Measurements from ENCODE around the gene PHLDA1. TPM values are rescaled to one million over a fixed set of nuclear protein-coding genes. Genes with fewer than 3 reads are reported as not detected.
A peak's percentile ranks its signal among the peaks of the same experiment; 100 is the strongest.

PHLDA1 gene
- total RNA-seq, 2 donors from 2014 or later = 5.7 to 10.4 TPM

DNA sequence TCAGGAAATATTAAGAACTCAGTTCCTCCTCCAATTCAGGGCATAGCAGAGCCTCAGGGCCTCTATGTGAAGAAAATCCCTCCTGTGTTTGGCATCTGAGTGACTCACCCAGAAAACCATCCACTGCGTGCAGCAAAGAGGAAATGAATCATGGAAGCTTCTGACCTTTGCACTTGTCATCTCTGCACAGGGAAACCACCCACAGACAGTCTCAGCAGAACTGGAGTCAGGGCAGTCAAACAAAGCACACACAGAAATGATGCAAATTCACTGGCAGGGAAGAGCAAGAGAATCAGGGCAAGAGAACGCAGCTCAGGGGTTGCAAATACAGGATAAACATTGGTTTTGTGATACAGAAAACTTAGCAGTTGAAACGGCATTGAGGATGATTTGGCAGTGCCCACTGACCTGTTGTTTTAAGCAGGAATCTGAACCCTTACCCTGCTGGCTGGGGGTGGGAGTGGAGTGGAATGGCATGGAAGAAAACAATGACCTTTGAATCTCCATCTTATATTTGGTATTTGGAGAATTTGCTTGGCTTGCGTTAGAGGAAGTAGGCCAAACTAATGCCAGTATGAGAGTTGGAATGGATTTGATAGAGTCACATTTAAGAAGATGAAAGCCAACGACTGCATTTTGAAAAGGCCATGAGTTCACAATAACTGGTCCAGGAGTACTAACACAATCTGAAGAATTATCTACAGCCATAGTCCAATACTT is 53.5 kb downstream of the PHLDA1 start:
- peak; percentile 86 for DNase-seq
- Histone ChIP-seq H3K27me3 (no peaks in the 10 kb centered on the region), H3K9me3 (no peaks in the 10 kb centered on the region), H3K9ac (ENCODE audit: low read depth in 2 of 2, low read length in 2 of 2) (peak overlapping the region in 1 of 2 donors; percentile 44), H3K4me3 (no peak overlapping the region), H3K27ac (peak overlapping the region; percentile 71), H3K4me1 (peaks cover 6% of the 10 kb centered on the region), H3K36me3 (no peaks in the 10 kb centered on the region)
- TF ChIP-seq CTCF (IDR thresholded peaks at IDR 0.05) = no peak
- intact Hi-C loops (cut with DNase I) = no loop called here

DNA sequence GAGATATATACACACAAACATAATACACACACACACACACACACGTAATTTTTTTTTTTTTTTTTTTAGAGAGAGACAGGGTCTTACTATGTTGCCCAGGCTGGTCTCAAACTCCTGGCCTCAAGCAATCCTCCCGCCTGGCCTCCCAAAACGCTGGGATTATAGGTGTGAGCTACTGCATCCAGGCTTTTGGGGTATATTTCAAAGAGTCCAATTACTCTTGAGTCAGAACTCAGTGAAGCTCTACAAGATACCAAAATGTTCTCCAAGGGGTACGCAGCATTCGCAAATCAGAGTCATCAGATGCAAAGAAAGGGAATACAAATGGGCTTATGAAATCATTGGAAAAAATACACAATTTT is 54.0 kb downstream of the PHLDA1 start:
- Histone ChIP-seq H3K4me3 (no peak overlapping the region), H3K9ac (ENCODE audit: low read depth in 2 of 2, low read length in 2 of 2) (no peak overlapping the region), H3K27me3 (no peaks in the 10 kb centered on the region), H3K27ac (peak overlapping the region; percentile 71), H3K9me3 (no peaks in the 10 kb centered on the region), H3K36me3 (no peaks in the 10 kb centered on the region), H3K4me1 (peaks cover 6% of the 10 kb centered on the region)
- intact Hi-C loops (cut with DNase I) = no loop called here
- no peak for TF ChIP-seq CTCF (IDR thresholded peaks at IDR 0.05)
- DNase-seq = no peak

GRCh38 chr12:75976913-75977312 is 54.7 kb downstream of the PHLDA1 start:
- H3K27ac ChIP-seq = no peak overlapping the region
- H3K9me3 ChIP-seq = no peaks in the 10 kb centered on the region
- H3K9ac ChIP-seq (ENCODE audit: low read depth in 2 of 2, low read length in 2 of 2) = no peak overlapping the region
- H3K4me1 ChIP-seq = peaks cover 6% of the 10 kb centered on the region
- intact Hi-C loops (cut with DNase I) = no loop called here
- H3K27me3 ChIP-seq = no peaks in the 10 kb centered on the region
- H3K4me3 ChIP-seq = no peak overlapping the region
- H3K36me3 ChIP-seq = no peaks in the 10 kb centered on the region
- TF ChIP-seq CTCF (IDR thresholded peaks at IDR 0.05) = no peak
- no peak for DNase-seq

DNA sequence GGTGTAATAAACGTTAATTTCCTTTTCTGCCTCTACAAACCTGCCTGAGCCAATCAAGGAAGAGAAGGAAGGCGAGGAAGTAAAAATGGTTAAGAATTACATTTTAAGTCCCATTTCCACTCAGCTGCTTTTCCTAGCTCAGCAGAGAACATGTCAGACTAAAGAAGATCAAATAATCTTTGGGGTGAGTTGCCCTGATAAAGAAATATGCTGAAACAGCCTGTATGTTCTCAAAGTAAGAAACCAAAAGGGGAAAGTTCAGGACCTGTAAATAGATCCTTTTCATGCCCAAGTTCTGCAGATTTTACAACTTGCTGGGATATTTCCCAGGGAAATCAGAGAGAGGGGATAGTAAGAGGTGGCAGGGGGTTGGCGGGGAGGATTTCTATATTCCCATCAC is 55.5 kb downstream of the PHLDA1 start:
- no peaks in the 10 kb centered on the region for H3K27me3 ChIP-seq
- no peaks in the 10 kb centered on the region for H3K36me3 ChIP-seq
- TF ChIP-seq CTCF (IDR thresholded peaks at IDR 0.05) = no peak
- H3K4me1 ChIP-seq = peaks cover 6% of the 10 kb centered on the region
- no peaks in the 10 kb centered on the region for H3K9me3 ChIP-seq
- no peak overlapping the region for H3K4me3 ChIP-seq
- intact Hi-C loops (cut with DNase I) = no loop called here
- no peak overlapping the region for H3K27ac ChIP-seq
- no peak overlapping the region for H3K9ac ChIP-seq (ENCODE audit: low read depth in 2 of 2, low read length in 2 of 2)
- DNase-seq = no peak

GRCh38 chr12:75975702-75976101 is 55.9 kb downstream of the PHLDA1 start:
- H3K27ac ChIP-seq = no peak overlapping the region

More at GRCh38 chr12:75975702-75976101, 55.9 kb downstream of the PHLDA1 start:
- H3K9me3 ChIP-seq = no peaks in the 10 kb centered on the region
- no peak overlapping the region for H3K4me3 ChIP-seq
- no peaks in the 10 kb centered on the region for H3K27me3 ChIP-seq
- H3K36me3 ChIP-seq = no peaks in the 10 kb centered on the region
- no peak overlapping the region for H3K9ac ChIP-seq (ENCODE audit: low read depth in 2 of 2, low read length in 2 of 2)
- TF ChIP-seq CTCF (IDR thresholded peaks at IDR 0.05) = no peak
- H3K4me1 ChIP-seq = peaks cover 6% of the 10 kb centered on the region
- DNase-seq = no peak
- intact Hi-C loops (cut with DNase I) = no loop called here

Other genes with a start within 250 kb of the PHLDA1 start
- gene NAP1L1, start 52.9 kb upstream of the PHLDA1 start, total RNA-seq = 100 to 1,000 TPM; 163 to 171 TPM

Measured in colonic mucosa (tissue), 4 donors.